GM12875 (cell line): ENCODE measurements around the gene TNFSF13B.

Experiments
- H3K4me3 ChIP-seq: one replicate; pipeline ENCODE4 v1.5.1; 2011; ENCODE audit warnings: low read depth, low read length, control low read depth
- TF ChIP-seq, protein P1 (sequence below): IDR thresholded peaks from 2 replicates; pipeline ENCODE4 v1.5.1; 2011; ENCODE audit warnings: low read depth, mild to moderate bottlenecking, control low read depth, inconsistent platforms, low read length, moderate library complexity, borderline replicate concordance; ENCODE audit not compliant: insufficient read depth

Gene TNFSF13B

DNA sequence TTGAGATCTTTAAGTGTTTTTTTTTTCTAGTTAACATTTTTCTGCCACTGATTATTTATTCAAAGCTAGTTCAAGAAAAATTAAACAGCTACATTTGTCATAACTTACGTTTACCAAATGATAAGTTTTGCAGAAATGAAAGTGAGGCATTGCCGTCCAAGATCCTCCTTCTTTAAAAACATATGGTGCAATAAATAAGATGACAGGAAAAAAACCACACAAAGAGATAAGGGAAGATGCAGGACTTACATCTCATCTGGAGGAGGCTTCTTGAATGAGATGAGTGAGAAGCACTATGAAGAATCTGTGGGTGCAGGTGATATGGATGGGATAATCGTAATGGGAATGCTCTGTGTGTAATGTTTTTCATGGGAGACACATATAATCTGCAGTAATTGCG is 12.4 kb downstream of the TNFSF13B start:
- H3K4me3 ChIP-seq, result no peak overlapping the region
- TF ChIP-seq, protein P1, sequence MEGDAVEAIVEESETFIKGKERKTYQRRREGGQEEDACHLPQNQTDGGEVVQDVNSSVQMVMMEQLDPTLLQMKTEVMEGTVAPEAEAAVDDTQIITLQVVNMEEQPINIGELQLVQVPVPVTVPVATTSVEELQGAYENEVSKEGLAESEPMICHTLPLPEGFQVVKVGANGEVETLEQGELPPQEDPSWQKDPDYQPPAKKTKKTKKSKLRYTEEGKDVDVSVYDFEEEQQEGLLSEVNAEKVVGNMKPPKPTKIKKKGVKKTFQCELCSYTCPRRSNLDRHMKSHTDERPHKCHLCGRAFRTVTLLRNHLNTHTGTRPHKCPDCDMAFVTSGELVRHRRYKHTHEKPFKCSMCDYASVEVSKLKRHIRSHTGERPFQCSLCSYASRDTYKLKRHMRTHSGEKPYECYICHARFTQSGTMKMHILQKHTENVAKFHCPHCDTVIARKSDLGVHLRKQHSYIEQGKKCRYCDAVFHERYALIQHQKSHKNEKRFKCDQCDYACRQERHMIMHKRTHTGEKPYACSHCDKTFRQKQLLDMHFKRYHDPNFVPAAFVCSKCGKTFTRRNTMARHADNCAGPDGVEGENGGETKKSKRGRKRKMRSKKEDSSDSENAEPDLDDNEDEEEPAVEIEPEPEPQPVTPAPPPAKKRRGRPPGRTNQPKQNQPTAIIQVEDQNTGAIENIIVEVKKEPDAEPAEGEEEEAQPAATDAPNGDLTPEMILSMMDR, result no peak

DNA sequence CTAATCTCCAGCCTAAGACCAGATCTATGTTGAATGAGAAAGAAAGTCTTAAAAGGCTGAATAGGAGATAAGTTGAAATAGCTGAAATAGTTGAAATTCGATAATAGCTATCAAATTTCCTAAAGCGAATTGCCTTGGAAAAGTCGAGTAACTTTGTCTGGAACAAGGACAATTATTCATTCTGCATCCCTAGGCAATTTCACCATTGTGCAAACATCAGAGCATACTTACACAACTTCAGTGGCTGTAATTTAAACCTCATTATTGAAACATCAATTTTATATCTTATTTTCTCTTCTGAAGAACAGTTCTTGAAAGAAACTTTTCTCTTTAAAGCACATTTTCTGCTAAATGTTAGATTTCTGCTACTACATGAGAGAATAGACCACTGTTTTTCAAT is 13.6 kb downstream of the TNFSF13B start:
- no peak overlapping the region for H3K4me3 ChIP-seq
- TF ChIP-seq, protein P1, result no peak

DNA sequence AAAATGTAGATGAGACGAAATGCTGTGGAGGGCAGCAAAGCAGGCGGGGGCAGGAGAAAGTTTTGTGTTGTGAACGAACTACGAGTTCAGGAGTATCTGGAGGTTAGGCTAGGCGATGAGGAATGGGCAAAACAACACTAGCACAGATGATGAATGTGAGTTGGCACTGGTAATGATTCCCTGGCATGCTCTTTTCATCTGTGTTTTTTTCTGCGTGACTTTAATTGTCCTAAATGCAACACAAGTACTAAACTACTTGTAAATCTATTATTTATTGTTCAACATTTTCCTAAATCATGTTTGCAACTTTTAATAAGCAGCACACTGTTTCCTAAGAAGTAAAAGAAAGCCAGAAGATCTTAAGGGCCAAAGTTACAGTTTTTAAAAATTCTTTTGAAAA is 19.2 kb downstream of the TNFSF13B start:
- no peak overlapping the region for H3K4me3 ChIP-seq
- TF ChIP-seq, protein P1, result no peak

DNA sequence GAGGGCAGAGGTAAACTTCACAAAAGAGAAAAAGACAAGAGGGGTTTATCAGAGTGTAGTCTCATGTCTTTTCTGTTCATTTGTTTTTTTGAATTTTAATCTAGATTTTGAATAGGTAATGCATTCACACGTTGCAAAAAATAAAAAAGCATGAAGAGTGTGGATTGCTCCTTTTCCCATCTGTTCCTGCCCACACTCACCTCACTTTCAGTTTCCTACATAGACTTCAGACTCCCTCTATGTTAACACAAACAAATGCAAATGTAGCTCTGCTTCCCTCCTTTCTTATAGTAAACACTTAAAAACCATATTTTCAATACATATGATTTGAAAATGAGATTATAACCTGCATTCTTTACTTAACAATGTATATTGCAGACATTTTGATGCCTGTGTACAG is 20.3 kb downstream of the TNFSF13B start:
- TF ChIP-seq, protein P1, result no peak
- H3K4me3 ChIP-seq, result no peak overlapping the region

DNA sequence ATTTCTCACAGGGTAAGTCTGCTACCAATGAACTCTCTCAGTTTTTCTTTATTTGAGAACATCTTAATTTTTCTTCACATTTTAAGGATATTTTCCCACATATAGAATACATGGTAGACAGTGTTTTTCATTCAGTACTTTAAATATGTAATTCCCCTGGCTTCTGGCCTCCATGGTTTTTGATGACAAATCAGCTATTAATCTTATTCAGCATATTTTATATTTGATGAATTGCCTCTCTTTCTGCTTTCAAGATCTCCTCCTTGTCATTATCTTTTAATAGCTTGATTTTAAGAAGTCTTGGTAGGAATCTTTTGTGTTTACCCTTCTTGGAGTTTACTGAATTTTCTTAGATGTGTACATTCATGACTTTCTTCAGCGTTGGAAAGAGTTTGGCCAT is 27.6 kb downstream of the TNFSF13B start:
- TF ChIP-seq, protein P1, result no peak

DNA sequence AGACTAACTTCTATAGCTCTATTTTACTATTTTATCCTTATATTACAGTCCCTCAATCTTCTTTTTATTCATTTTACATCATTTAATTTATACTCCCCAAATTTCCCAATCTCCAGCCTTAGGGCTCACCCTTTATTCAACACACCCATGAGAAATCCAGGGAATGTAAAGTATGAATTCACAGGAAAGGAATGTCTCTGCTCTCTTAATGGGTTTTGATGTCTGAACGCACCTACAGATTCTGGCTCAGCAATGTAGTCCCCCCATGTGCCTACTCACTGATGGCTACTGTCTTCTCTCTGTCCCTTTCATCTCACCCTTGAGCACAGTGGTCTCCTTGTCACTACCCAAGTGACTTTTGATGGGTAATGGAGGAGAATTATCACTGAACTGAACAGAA is 32.8 kb downstream of the TNFSF13B start:
- H3K4me3 ChIP-seq, result no peak overlapping the region
- TF ChIP-seq, protein P1, result no peak

More for the DNA sequence above, 27.6 kb downstream of the TNFSF13B start:
- H3K4me3 ChIP-seq, result no peak overlapping the region

DNA sequence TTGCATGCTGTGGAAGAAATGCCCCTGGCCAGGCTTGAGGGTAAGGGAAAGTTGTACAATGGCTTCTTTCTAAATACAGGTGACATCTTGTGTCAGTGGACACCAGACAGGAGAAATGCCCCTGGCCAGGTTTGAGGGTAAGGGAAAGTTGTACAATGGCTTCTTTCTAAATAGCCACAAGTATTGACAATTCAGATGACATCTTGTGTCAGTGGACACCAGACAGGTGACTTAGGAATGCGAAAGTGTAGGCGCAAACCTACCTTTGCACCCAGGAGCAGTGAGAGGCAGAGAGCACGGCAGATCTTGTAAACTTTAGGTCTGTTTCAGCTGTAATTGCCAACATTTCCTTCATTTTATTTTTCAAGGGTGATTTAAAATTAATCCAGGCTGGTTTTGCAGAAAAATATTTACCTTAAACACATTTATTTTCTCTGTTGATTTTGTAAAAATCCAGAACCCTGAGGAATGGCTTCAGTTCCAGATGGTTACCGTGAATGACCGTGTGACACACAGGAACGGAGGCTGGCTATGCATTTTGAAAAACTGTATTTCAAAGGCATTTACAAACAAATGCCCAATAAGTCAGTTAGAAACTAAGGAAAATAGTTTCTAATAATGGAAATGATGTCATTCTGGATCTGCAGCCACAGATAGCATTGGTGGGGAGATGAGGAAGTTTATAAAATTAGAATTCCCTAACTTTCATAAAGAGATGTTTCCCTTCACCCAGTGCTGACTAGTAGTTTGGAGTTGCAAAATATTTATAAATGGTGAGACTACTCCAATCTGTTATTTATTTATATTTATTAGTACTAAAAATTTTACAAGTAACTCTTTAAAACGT is 34.9 kb downstream of the TNFSF13B start:
- TF ChIP-seq, protein P1, result no peak
- H3K4me3 ChIP-seq, result no peak overlapping the region
